K562 (cell line): ENCODE measurements around the gene NCR1. TPM values are rescaled to one million over a fixed set of nuclear protein-coding genes. Genes with fewer than 3 reads are reported as not detected.

Source experiments
- ATAC-seq: fragments of 200-7000 bp; cut with Tn5 transposase; 3 replicates; pipeline ENCODE4 v1.9.1; 2020; ENCODE audit warnings: moderate library complexity
- BruUV-seq: library from RNA; stranded (reverse); fragments of 400-500 nt; replicated peaks from 2 replicates; lab custom pipeline; 2021; lab: Mats Ljungman, UMichigan
- CTCF ChIA-PET: fragments of 300-600 bp; formaldehyde crosslinking; extraction: SDS; loops from one replicate; lab custom pipeline; 2021; ENCODE audit warnings: low intra/inter-chr PET ratio; lab: Yijun Ruan, JAX
- POLR2A ChIA-PET: fragments of 300-600, 350-650 bp; sonication (Branson Sonifier 250); formaldehyde crosslinking; extraction: SDS; loops from one replicate; lab custom pipeline; 2021; ENCODE audit warnings: antibody characterized with exemption, inconsistent platforms; lab: Yijun Ruan, JAX
- DNase-seq, 4 experiments: peaks; one replicate each; pipeline versions ENCODE4 v3.0.0 to v3.0.0-alpha.2; 2011 to 2018; ENCODE audit warnings: low spot score in 3 of 4, mixed read lengths in 3 of 4; ENCODE audit errors: extremely low read depth in 1 of 4
- FAIRE-seq: peaks from 2 replicates; lab custom pipeline; 2011; peaks lifted over from hg19 to GRCh38; lab: Jason Lieb, UNC
- H2AFZ ChIP-seq: 2 replicates; pipeline ENCODE4 v1.6.0; 2011; ENCODE audit warnings: low read depth, low read length, control low read depth, inconsistent platforms
- H3K27ac ChIP-seq: fragments of 200-600 bp; 3 replicates; pipeline ENCODE4 v1.8.0; 2011; ENCODE audit warnings: low read depth, mild to moderate bottlenecking, control low read depth, inconsistent platforms, low read length, moderate library complexity, mixed read lengths; ENCODE audit errors: extremely low read depth
- H3K27me3 ChIP-seq, 2 experiments: fragments of 300-600 bp in 1 of 2; 2 replicates in 1 of 2; 3 replicates in 1 of 2; pipeline versions ENCODE4 v1.6.0 to v1.8.0; 2011; ENCODE audit warnings: inconsistent platforms in 2 of 2, low read length in 2 of 2, mild to moderate bottlenecking in 1 of 2, mixed read lengths in 1 of 2, moderate library complexity in 1 of 2; ENCODE audit not compliant: control insufficient read depth in 2 of 2, insufficient read depth in 2 of 2
- H3K36me3 ChIP-seq: fragments of 300-600 bp; 3 replicates; pipeline ENCODE4 v1.8.0; 2011; ENCODE audit warnings: mild to moderate bottlenecking, low read length, inconsistent platforms; ENCODE audit not compliant: control insufficient read depth, insufficient read depth
- H3K4me1 ChIP-seq, 2 experiments: fragments of 200-600 bp in 1 of 2; replicated peaks in 1 of 2; 2 replicates in 1 of 2; 3 replicates in 1 of 2; pipeline versions ENCODE4 v1.5.1 to v1.8.0; 2011; ENCODE audit warnings: inconsistent platforms in 2 of 2, low read length in 2 of 2, mild to moderate bottlenecking in 1 of 2, mixed read lengths in 1 of 2, moderate library complexity in 1 of 2; ENCODE audit not compliant: control insufficient read depth in 2 of 2, insufficient read depth in 2 of 2
- H3K4me2 ChIP-seq: 2 replicates; pipeline ENCODE4 v1.6.1; 2011; ENCODE audit warnings: low read length, control low read depth, inconsistent platforms, mixed read lengths; ENCODE audit not compliant: insufficient read depth
- H3K4me3 ChIP-seq: fragments of 200-600 bp; sonication (generic), shearing (Covaris generic); 2 replicates; pipeline ENCODE4 v1.5.1; 2016; ENCODE audit warnings: control low read depth, inconsistent platforms
- H3K79me2 ChIP-seq: fragments of 200-600 bp; 3 replicates; pipeline ENCODE4 v1.8.0; 2011; ENCODE audit warnings: low read length, inconsistent platforms; ENCODE audit not compliant: control insufficient read depth, insufficient read depth
- H3K9ac ChIP-seq, 2 experiments: 2 replicates each; pipeline versions ENCODE4 v1.6.0 to v1.6.1; 2011; ENCODE audit warnings: low read depth in 2 of 2, low read length in 2 of 2, control low read depth in 1 of 2, inconsistent platforms in 1 of 2, mild to moderate bottlenecking in 1 of 2, mixed read lengths in 1 of 2; ENCODE audit not compliant: insufficient read depth in 1 of 2
- H3K9me1 ChIP-seq: one replicate; pipeline ENCODE4 v1.6.0; 2011; ENCODE audit warnings: inconsistent platforms, mild to moderate bottlenecking, low read length, moderate library complexity; ENCODE audit not compliant: control insufficient read depth, insufficient read depth
- H3K9me3 ChIP-seq: replicated peaks from 2 replicates; pipeline ENCODE4 v1.5.1; 2011; ENCODE audit warnings: low read depth, low read length, inconsistent platforms; ENCODE audit not compliant: control insufficient read depth, insufficient read depth
- H4K20me1 ChIP-seq: replicated peaks from 2 replicates; pipeline ENCODE4 v1.6.1; 2011; ENCODE audit warnings: low read length, inconsistent platforms, mixed read lengths; ENCODE audit not compliant: control insufficient read depth, insufficient read depth
- HNRNPUL1 ChIP-seq: fragments of 200-400 bp; formaldehyde crosslinking; IDR thresholded peaks from 2 replicates; pipeline ENCODE4 v1.6.1; 2017; ENCODE audit warnings: low read length
- PRDM10 ChIP-seq: fragments of 450-650 bp; IDR thresholded peaks from 2 replicates; pipeline ENCODE4 v1.6.1; 2018; ENCODE audit not compliant: partially characterized antibody
- ZNF41 ChIP-seq: fragments of 250-450 bp; sonication (Bioruptor Pico); conservative IDR thresholded peaks from 2 replicates; pipeline ENCODE4 v1.4.0; 2020; ENCODE audit warnings: mild to moderate bottlenecking
- WGBS: fragments of 100-300 bp; shearing (Covaris generic); methylation state at CpG from one replicate; pipeline ENCODE4 v1.1.6; 2016; ENCODE audit warnings: low coverage, mixed read lengths; ENCODE audit not compliant: insufficient coverage; ENCODE audit errors: missing lambda C conversion rate; 5-methylcytosine and 5-hydroxymethylcytosine counted together
- in situ Hi-C: fragments of 300-500 bp; cut with MboI; formaldehyde crosslinking; loops from 4 replicates; pipeline ENCODE4 v1.15.0; 2018; ENCODE audit warnings: inconsistent platforms, mixed read lengths
- intact Hi-C: fragments of 100-400 bp; cut with micrococcal nuclease; formaldehyde crosslinking; loops from 2 replicates; pipeline ENCODE4 v1.14.2; 2022
- polyA plus RNA-seq, 8 experiments: library from polyadenylated mRNA; depleted of rRNA in 4 of 8; stranded (reverse) in 5 of 8; unstranded in 3 of 8; fragments of >200 nt; fragmentation: Nextera tagmentation in 2 of 8; fragmentation: Illumina TruSeq in 1 of 8; extraction: Ambion mirVana in 2 of 8; extraction: Trizol in 1 of 8; gene quantifications; 2 replicates each; pipeline versions ENCODE4 v1.2.1 to v1.2.3, GENCODE V29; 2011 to 2014; ENCODE audit warnings: inconsistent platforms in 1 of 8, missing spikeins in 1 of 8
- total RNA-seq, 7 experiments: library from RNA; depleted of rRNA in 6 of 7; stranded (reverse); fragments of >200 nt in 6 of 7; fragmentation: Illumina TruSeq in 2 of 7; extraction: Trizol in 2 of 7; gene quantifications; 2 replicates each; pipeline versions ENCODE4 v1.2.1 to v1.2.3, GENCODE V29; 2011 to 2021; ENCODE audit warnings: low replicate concordance in 1 of 7
- TF ChIP-seq, protein P1 (sequence below): fragments of 250-450 bp; sonication (Bioruptor Pico); IDR thresholded peaks from 2 replicates; pipeline ENCODE4 v1.4.0; 2020
- TF ChIP-seq, protein P2 (sequence below): IDR thresholded peaks from 2 replicates; pipeline ENCODE4 v1.6.1; 2011; ENCODE audit warnings: borderline replicate concordance, low read depth, mild to moderate bottlenecking, moderate library complexity, low read length; ENCODE audit not compliant: insufficient read depth, poor library complexity, severe bottlenecking

Gene NCR1
- total and polyA plus RNA-seq, 9 of the 15 experiments (the other 6 are each of a cell fraction or from before 2014, with no cell fraction given) = 0.25 to 3.1 (median 1.2) TPM

DNA sequence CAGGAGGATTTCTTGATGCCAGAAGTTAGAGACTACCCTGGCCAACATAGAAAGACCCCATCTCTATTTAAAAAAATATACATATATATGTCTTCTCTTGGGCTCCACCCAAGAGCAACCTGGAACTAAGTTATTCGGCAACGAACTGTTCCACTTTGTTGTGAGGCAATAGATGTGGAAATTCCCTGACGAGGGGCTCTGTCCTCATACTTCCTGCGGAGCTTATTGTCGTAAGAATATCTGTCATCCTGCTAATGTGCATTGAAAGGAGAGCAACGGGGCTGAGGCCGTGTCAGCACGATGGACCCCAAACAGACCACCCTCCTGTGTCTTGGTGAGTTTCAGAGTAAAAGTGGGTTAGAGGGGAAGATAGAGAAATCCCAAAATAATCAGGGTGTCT is 32.0 kb upstream of the NCR1 start, which contains the start of gene FCAR:
TSS of gene FCAR (plus strand) at position 246 of the 400 bp plus-strand sequence. CDS start at position 301, 55 bp downstream.
- POLR2A ChIA-PET = no interaction called here
- no peaks in the 10 kb centered on the region for H3K36me3 ChIP-seq
- no peak within 1 kb of the TSS for H3K4me3 ChIP-seq
- intact Hi-C loops = no loop called here
- no peak for TF ChIP-seq PRDM10
- TF ChIP-seq, protein P1, sequence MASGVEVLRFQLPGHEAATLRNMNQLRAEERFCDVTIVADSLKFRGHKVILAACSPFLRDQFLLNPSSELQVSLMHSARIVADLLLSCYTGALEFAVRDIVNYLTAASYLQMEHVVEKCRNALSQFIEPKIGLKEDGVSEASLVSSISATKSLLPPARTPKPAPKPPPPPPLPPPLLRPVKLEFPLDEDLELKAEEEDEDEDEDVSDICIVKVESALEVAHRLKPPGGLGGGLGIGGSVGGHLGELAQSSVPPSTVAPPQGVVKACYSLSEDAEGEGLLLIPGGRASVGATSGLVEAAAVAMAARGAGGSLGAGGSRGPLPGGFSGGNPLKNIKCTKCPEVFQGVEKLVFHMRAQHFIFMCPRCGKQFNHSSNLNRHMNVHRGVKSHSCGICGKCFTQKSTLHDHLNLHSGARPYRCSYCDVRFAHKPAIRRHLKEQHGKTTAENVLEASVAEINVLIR = no peak
- TF ChIP-seq, protein P2, sequence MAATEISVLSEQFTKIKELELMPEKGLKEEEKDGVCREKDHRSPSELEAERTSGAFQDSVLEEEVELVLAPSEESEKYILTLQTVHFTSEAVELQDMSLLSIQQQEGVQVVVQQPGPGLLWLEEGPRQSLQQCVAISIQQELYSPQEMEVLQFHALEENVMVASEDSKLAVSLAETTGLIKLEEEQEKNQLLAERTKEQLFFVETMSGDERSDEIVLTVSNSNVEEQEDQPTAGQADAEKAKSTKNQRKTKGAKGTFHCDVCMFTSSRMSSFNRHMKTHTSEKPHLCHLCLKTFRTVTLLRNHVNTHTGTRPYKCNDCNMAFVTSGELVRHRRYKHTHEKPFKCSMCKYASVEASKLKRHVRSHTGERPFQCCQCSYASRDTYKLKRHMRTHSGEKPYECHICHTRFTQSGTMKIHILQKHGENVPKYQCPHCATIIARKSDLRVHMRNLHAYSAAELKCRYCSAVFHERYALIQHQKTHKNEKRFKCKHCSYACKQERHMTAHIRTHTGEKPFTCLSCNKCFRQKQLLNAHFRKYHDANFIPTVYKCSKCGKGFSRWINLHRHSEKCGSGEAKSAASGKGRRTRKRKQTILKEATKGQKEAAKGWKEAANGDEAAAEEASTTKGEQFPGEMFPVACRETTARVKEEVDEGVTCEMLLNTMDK = no peak
- TF ChIP-seq HNRNPUL1 = no peak
- TF ChIP-seq ZNF41 (CRISPR knock-in tag) = no peak
- TF ChIP-seq, all 486 proteins: peak for 0
- Histone ChIP-seq H3K79me2 (no peaks in the 10 kb centered on the region), H3K4me1 (no peaks in the 10 kb centered on the region), H3K27ac (no peak within 1 kb of the TSS), H3K9ac (no peak within 1 kb of the TSS), H3K4me2 (no peak within 1 kb of the TSS), H3K9me3 (no peaks in the 10 kb centered on the region), H3K27me3 (peaks cover 18 to 26% of the 10 kb centered on the region in 2 experiments), H4K20me1 (no peaks in the 10 kb centered on the region), H2AFZ (no peak within 1 kb of the TSS), H3K9me1 (no peaks in the 10 kb centered on the region)
- WGBS = 0% methylated on average over 8 of the region's 8 CpGs
- no peak for ATAC-seq
- in situ Hi-C loops = loop anchor here (10.0 kb wide), 1 partner anchor 761 kb away; no protein-coding TSS in a partner anchor
- FAIRE-seq = no peak
- DNase-seq = no peak
- no TSS peak for BruUV-seq
- CTCF ChIA-PET = no interaction called here
